Omental fat pad (tissue), 4 donors: ENCODE results near the gene CALN1. TPM values are rescaled to one million over a fixed set of nuclear protein-coding genes. Genes with fewer than 3 reads are reported as not detected.

ENCODE experiments used
- ATAC-seq: fragments of 150-250 bp; one replicate; pipeline ENCODE4 v1.9.1; 2016; ENCODE audit warnings: mild to moderate bottlenecking, moderate library complexity; ENCODE audit not compliant: low FRiP score
- DNase-seq: peaks from one replicate; pipeline ENCODE4 v3.0.0-alpha.2; 2019; ENCODE audit warnings: low spot score
- CTCF ChIP-seq, 3 donors: fragments of 450-650 bp; IDR thresholded peaks; one replicate each; pipeline ENCODE4 v1.5.1; 2016 to 2017; ENCODE audit warnings: antibody characterized with exemption in 3 of 3, mild to moderate bottlenecking in 3 of 3, moderate library complexity in 2 of 3
- total RNA-seq, 4 donors: library from RNA; depleted of rRNA; stranded (reverse); fragments of >200 nt; gene quantifications; one replicate each; pipeline ENCODE4 v1.1.0, GENCODE V29; 2016

The CALN1 gene
- total RNA-seq, 4 donors from 2014 or later: 0.16 TPM; not detected in 3

GRCh38 chr7:72409638-72410015, 2.5 kb downstream of the CALN1 start:
- no peak for ATAC-seq
- TF ChIP-seq CTCF (IDR thresholded peaks at IDR 0.05): no peak
- no peak for DNase-seq

GRCh38 chr7:72408966-72409637, 3.0 kb downstream of the CALN1 start:
- DNase-seq (no peak), ATAC-seq (no peak)
- no peak for TF ChIP-seq CTCF (IDR thresholded peaks at IDR 0.05)

- no peak for DNase-seq
- no peak for TF ChIP-seq CTCF (IDR thresholded peaks at IDR 0.05)
- no peak for ATAC-seq
Measured at GRCh38 chr7:72406820-72407403, 5.2 kb downstream of the CALN1 start.

GRCh38 chr7:72405871-72406270, 6.3 kb downstream of the CALN1 start:
- DNase-seq: no peak
- no peak for ATAC-seq
- TF ChIP-seq CTCF (IDR thresholded peaks at IDR 0.05): no peak

GRCh38 chr7:72405418-72405817, 6.7 kb downstream of the CALN1 start:
- peak; percentile 26 for DNase-seq
- TF ChIP-seq CTCF (IDR thresholded peaks at IDR 0.05): no peak
- ATAC-seq: no peak

GRCh38 chr7:72404743-72405142, 7.4 kb downstream of the CALN1 start:
- no peak for ATAC-seq
- DNase-seq: no peak
- TF ChIP-seq CTCF (IDR thresholded peaks at IDR 0.05): no peak

- DNase-seq (no peak), ATAC-seq (no peak)
- no peak for TF ChIP-seq CTCF (IDR thresholded peaks at IDR 0.05)
Measured at GRCh38 chr7:72403458-72404076, 8.6 kb downstream of the CALN1 start.
